Breast epithelium (tissue), 3 donors: Measurements from ENCODE around the gene SCAF4.

Experiments
- POLR2A ChIP-seq: fragments of 450-650 bp; IDR thresholded peaks from one replicate; pipeline ENCODE4 v1.6.1; 2016; ENCODE audit warnings: antibody characterized with exemption, mild to moderate bottlenecking, moderate library complexity
- TF ChIP-seq, protein P1 (sequence below), 3 donors: fragments of 450-650 bp; IDR thresholded peaks; one replicate each; pipeline ENCODE4 v1.5.1; 2016 to 2017; ENCODE audit warnings: antibody characterized with exemption in 3 of 3, mild to moderate bottlenecking in 3 of 3, moderate library complexity in 3 of 3

DNA sequence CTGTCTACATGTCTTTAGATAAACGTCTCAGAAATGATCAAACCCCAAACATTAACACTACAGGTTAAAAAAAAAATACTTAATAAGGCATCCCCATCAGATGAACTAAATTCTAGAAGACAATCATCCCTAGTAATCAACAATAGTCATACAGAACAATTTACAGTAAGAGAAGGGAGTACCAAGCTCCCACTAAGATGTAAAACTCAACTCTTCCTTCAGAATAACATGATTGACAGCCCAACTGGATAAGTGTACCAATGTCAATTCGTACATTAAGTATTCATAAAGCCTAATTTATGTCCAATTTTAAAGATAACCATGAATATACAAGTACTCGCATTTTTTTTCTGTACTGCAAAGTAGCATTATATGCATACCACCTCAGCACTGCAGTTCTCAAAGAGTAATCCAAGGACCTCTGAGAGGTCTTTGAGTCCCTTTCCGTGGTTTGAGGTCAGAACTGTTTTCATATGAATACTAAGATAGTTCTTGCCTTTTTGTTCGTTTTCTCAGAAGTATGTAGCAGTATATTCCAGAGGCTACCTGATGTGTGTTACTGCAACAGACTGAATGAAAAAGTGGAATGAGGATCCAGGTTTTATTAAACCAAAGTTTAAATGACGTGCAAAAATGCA, 6.6 kb downstream of the SCAF4 start:
- no peak for TF ChIP-seq POLR2A
- TF ChIP-seq, protein P1, sequence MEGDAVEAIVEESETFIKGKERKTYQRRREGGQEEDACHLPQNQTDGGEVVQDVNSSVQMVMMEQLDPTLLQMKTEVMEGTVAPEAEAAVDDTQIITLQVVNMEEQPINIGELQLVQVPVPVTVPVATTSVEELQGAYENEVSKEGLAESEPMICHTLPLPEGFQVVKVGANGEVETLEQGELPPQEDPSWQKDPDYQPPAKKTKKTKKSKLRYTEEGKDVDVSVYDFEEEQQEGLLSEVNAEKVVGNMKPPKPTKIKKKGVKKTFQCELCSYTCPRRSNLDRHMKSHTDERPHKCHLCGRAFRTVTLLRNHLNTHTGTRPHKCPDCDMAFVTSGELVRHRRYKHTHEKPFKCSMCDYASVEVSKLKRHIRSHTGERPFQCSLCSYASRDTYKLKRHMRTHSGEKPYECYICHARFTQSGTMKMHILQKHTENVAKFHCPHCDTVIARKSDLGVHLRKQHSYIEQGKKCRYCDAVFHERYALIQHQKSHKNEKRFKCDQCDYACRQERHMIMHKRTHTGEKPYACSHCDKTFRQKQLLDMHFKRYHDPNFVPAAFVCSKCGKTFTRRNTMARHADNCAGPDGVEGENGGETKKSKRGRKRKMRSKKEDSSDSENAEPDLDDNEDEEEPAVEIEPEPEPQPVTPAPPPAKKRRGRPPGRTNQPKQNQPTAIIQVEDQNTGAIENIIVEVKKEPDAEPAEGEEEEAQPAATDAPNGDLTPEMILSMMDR (IDR thresholded peaks at IDR 0.05): no peak
